Measurements from ENCODE around the gene TRIM7.
"Not testable (repeated sequence)": the region's sequence is repeated elsewhere in the genome, so short reads cannot be mapped to it uniquely, and the experiment has no call there.

Gene TRIM7

GRCh38 chr5:181146927-181147636 lies 57.9 kb downstream of the TRIM7 start, which contains the start of gene OR2V2:
TSS of gene OR2V2 (plus strand) at chr5:181147586. CDS start at chr5:181154943, 7,357 bp downstream.
- DNase-seq, result not testable (repeated sequence)

- DNase-seq, result no peak
Measured at GRCh38 chr5:181145133-181145532, 59.9 kb downstream of the TRIM7 start.

Data from NCI-H2029 (cell line).